DMS114 treated with DMSO at 0.1 percent for 48 hours (cell line): ENCODE measurements around the gene GPRC6A.
"Not testable (repeated sequence)": the region's sequence is repeated elsewhere in the genome, so short reads cannot be mapped to it uniquely, and the experiment has no call there.

ENCODE experiments used
- DNase-seq: peaks from one replicate; lab custom pipeline; 2025; ENCODE audit not compliant: unreplicated experiment; lab: John Stamatoyannopoulos, UW

Gene GPRC6A, protein sequence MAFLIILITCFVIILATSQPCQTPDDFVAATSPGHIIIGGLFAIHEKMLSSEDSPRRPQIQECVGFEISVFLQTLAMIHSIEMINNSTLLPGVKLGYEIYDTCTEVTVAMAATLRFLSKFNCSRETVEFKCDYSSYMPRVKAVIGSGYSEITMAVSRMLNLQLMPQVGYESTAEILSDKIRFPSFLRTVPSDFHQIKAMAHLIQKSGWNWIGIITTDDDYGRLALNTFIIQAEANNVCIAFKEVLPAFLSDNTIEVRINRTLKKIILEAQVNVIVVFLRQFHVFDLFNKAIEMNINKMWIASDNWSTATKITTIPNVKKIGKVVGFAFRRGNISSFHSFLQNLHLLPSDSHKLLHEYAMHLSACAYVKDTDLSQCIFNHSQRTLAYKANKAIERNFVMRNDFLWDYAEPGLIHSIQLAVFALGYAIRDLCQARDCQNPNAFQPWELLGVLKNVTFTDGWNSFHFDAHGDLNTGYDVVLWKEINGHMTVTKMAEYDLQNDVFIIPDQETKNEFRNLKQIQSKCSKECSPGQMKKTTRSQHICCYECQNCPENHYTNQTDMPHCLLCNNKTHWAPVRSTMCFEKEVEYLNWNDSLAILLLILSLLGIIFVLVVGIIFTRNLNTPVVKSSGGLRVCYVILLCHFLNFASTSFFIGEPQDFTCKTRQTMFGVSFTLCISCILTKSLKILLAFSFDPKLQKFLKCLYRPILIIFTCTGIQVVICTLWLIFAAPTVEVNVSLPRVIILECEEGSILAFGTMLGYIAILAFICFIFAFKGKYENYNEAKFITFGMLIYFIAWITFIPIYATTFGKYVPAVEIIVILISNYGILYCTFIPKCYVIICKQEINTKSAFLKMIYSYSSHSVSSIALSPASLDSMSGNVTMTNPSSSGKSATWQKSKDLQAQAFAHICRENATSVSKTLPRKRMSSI

DNA sequence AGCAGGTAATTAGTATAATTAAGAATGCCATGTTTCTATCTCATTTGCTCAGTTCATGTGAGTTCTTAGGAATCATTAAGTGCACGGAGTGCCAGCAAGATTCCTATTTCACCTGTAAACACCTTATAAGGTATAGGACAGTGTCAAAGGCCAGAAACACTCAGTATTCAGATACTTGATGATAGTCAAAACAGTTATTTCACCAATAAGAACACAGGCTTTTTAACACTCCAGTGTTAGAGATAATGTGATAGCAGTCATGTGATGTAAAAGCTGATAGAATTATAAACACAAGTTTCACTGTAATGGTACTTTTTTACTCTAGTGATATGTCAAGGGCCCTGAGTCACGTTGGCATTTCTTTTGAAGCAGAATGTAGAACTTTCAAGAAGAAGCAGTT is at the start of gene GPRC6A:
Gene GPRC6A (minus strand): TSS at position 101 of the 400 bp plus-strand sequence. CDS start 70 bp downstream, at position 31.
- no peak for DNase-seq

DNA sequence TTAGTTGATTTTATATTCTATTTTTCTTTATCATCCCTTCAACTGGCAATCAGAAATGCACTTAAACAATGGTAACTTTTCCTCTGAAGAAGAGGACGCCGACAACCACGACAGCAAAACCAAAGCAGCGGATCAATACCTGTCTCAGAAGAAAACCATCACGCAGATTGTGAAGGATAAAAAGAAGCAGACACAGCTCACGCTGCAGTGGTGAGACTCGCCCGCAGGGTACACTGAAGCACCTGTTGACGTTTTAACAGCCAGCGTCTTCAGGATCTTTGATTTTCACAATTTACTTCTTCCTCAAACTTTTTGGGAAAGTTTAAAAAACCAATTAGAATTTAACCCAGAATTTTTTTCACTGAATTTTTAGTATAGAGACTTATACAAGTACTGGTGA is 48.9 kb upstream of the GPRC6A start:
- DNase-seq = peak; percentile 29

DNA sequence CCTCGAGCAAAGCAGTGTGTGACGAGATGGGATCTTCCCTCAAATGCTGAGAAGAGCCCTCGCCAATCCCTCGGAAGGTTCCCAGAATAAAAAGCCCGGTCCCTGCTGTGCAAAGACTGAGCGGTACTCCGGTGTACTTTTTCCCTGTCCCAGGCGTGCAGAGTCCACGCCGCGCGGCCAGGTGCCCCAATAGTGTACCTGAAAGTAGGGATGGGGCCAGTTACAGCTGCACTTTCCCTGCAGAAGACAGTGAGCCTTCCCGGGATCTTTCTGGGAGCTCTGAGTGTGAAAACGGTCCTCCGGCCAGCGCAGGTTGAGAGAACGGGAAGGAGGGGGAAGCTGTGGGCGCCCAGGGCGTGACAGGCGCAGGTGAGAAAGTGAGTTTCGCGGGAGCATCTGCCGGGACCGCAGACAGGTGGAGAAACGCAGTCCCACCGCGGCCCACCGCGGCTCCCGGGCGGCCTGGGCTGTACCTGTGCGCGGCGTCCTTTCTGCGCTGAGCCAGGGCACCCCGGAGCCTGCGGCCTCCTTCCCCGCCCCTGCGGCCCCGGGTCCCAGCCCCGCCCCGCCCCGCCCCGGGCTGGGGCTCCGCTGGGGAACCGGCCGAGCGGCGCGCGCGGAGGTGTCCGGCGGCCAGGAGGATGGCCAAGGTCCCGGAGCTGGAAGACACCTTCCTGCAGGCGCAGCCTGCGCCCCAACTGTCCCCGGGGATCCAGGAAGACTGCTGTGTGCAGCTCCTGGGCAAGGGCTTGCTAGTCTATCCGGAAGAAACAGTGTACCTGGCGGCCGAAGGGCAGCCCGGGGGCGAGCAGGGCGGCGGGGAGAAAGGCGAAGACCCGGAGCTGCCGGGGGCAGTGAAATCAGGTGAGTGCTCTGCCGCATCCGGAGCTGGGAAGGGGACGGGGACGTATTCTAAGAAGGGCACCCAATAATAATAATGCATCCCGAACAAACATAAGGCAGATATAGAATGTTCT is 48.0 kb upstream of the GPRC6A start, which contains the start of gene RFX6:
Gene RFX6 (plus strand): TSS at position 608 of the 977 bp plus-strand sequence. CDS start 34 bp downstream, at position 642.
- no peak for DNase-seq

DNA sequence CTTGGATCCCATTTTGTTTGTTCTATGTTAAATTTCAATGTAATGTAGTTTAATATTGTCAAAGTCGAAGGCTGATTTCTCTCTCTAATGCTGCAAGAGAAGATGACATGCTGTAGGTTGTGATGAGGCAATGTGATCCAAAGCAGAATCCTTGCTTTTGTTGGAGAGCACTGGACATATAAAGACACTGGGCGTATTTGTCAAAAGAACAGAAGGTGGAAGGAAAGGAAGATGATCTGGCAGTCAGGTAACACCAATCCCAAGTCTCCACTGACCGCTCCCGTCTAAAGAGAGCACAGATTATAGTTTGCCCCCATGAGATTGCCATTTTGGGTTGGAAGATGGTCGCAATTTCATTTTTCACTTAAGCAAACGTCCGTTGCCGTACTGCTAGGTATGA is 47.2 kb upstream of the GPRC6A start:
- no peak for DNase-seq

DNA sequence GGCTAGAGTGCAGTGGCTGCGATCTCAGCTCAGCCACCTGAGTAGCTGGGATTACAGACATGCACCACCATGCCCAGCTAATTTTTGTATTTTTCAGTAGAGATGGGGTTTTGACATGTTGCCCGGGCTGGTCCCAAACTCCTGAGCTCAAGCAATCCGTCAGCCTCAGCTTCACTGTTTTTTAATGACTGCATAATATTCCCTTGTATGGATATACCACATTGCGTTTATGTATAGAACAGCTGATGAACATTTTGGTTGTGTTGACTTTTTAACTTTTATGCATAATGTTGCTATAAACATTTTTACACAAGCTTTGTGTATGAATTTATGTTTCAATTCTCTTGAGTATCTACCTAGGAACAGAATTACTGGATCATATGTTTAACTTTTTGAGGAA is 43.9 kb upstream of the GPRC6A start:
- DNase-seq = no peak

DNA sequence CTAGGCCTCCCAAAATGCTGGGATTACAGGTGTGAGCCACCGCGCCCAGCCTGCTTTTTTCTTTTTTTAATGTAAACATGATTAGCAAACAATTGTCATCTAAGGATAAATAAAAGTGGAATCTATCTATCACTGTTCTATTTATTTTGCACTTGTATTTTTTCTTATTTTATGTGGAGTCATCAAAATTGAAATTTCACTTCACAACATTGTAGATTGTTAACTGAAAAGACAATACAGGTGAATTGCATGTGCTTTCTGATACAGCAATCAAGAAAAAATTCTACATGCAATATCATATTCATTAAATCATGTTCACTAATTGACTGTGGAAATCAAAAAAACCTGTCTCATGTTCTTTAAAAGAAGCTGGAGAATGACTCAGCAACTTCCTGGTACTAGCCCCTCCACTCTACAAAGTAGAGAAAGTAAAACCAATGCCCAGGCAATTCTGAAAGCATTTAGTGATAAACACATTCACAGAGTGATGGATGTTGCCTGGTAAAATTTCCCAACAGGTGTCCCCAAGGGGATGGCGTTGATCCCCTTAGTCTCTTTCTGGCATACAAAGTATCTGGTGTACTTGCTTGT is 37.5 kb upstream of the GPRC6A start:
- DNase-seq = no peak

DNA sequence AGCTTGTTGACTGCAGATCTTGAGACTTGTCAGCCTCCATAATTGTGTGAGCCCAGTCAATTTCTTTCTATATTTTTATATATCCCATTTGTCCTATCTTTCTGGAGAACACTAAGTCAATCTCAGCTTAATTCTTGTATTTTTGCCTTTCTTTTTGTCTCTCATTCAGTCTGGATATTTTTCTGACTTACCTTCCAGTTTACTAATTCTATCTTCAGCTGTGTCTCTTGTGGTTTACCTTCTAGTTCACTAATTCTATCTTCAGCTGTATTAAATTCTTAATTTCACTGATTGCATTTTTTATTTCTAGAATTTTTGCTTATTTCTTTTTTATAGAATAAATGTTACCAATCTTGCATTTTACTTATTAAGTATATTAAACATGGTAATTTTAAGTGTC is 30.4 kb upstream of the GPRC6A start:
- DNase-seq = no peak

DNA sequence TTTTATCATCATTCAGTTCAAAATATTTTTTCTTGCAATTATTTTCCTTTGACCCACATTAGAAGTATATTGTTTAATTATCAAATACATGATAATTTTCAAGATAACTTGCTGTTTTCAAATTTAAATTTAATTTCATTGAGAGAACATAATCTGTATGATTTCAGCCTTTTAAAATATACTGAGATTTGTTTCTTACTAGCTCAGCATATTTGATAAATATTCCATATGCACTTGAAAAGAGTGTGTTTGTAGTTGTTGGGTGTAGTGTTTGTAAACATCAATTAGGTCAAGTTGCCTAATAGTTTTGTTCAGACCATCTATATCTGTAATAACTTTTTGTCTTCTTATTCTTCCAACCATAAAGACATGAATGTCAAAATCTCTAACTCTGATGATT is 29.2 kb upstream of the GPRC6A start:
- DNase-seq = no peak

DNA sequence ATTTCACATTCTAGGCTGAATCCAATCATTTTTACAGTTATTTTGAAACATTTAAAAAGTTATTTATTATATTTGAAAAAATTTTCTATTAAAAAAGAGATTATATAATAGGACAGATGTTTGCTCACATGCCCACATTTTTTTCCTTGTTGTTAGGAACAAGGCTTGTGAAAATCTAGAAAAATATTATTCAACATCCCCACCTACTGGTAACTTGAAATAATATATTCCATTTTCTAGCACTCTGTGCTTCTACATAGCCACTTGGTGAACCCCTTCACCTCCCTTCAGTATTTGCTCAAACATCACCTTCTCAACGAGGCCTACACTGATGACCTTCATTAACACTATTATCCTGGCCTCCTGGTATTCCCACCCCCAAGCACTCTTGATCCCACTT is 18.3 kb upstream of the GPRC6A start:
- DNase-seq = peak; percentile 74

DNA sequence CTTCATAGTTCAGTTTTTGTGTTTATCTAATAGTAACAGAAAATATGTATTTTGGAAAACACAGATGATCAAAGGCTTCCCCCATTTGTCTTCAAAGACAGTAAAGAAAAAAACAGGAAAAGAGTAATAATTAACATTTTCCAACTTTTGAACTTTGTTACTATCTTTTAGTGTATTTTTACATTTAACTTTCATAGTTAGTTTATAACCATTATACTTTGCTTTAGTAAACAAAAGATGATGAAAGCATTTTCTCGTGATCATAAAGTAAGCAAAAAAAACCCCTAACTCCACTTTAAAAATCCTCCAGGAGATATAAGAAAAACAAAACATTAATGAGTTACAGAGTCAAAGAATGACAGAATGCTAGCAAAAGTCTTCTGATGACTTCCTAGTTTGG is 13.6 kb upstream of the GPRC6A start:
- no peak for DNase-seq

DNA sequence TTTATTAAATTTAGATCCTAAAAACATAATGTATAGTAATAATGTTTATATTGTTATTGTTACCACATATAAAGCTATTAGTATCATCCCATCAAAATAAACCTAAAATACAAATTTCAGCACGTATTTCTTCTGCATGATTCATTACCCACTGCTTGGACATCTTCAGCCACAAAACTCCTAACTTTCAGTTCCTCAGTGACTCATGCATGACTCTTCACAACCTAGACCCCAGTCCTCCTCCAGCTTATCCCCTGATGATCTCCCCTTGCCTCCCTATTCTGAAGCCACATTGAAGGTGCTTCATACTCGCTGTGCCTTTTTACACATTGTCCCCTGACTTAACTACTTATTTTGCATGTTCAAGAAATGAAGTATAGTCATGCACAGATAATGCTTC is 11.2 kb upstream of the GPRC6A start:
- DNase-seq = no peak

DNA sequence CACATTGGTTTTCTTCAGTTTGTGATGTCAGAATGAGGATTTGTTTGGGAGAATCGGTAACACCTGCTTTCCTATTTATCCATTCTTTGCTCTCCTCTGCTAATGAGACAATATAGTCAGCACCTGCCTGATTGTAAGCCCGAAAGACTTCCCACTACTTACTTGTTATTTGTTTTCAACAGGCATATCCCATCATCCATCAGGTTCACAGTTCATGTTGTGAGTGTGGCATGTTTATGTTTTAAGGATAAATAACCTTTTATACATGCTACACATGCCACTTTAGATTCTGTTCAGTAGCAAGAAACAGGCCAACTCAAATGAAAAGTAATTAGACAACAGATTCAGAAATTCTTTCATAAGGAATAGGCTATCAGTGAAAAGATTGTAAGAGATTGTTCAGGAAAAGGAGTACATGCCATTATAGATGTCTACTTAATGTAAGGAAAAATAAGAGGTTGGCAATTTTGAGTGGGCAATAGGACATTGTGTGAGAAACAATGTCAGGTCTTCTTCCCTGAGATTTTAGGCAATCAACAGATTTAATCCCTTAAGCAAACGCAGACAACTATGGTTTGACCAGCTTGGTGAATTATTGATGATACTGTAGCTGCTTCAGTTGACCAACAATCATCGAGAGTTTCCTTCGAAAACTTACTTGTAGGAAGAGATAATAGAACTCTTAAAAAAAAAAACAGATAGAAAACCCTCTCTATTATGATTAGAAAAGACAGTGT is 7.9 kb upstream of the GPRC6A start:
- DNase-seq = no peak

DNA sequence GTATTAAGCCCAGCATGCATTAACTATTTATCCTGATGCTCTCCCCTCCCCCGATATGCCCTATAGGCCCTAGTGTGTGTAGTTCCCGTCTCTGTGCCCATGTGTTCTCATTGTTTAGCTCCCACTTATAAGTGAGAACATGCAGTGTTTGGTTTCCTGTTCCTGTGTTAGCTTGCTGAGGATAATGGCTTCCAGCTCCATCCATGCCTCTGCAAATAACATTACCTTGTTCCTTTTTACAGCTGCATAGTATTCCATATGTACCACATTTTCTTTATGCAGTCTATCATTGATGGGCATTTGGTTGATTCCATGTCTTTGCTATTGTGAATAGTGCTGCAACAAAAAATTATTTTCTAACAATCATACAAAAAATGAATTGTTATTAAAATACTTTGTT is 5.6 kb upstream of the GPRC6A start:
- not testable (repeated sequence) for DNase-seq

DNA sequence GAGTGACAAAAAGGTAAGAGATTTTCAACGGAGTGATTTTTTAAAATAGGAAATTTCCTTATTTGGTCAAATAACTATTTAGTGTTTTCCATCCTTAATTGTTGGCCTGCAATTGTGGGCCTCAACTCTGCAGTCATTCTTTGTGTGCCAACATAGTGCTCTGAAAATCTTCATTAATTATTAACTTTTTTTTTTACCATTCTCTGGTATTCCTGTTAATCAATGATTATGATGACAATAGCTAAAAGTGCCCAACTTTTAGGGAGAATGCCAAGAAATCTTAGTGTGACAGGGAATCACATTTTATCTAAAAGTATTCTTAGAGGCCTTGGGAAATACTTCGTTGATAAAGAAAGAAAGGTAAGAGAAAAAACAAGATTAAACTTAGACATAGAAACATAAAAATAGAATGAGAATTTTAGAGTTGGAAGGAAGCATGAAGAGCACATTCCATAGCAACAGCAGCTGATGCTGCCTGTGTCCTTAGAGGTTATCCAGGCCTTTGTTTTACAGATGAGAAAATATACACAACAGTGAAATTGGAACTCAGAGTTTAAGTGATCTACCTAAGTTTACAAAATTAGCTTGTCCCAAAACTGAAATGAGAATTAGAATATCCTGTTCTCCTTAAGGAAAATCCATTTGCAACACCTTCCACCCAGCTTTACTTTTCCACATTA is 1.2 kb downstream of the GPRC6A start:
- no peak for DNase-seq

DNA sequence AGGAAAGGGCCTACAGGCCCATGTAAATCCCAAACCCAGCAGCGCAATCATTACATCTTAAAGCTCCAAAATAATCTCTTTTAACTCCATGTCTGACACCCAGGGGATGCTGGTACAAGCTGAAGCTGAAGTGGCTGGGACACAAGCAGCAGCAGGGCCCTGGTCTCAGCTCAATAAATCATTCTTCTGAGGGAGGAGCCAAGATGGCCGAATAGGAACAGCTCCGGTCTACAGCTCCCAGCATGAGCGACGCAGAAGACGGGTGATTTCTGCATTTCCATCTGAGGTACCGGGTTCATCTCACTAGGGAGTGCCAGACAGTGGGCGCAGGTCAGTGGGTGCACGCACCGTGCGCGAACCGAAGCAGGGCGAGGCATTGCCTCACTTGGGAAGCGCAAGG is 12.5 kb downstream of the GPRC6A start:
- not testable (repeated sequence) for DNase-seq

DNA sequence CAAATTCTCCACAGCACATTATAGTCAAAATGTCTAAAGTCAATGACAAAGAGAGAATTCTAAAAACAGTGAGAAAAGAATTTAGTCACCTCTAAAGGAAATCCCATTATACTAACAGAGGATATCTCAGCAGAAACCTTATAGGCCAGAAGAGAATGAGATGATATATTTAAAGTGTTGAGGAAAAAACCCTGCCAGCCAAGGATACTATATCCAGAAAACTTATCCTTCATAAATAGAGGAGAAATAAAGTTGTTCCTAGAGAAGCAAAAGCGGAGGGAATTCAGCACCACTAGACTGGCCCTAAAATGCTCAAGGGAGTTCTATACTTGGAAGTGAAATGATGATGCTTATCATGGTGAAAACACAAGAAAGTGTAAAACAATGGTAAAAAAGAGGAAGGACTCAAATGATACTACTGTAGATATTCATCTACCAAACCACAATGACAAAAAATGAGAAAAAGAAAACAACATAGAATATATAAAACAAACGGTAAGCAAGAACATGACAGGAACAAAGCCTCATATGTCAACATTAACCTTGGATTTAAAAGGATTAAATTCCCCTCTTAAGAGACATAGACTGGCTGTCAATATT is 16.7 kb downstream of the GPRC6A start:
- no peak for DNase-seq

DNA sequence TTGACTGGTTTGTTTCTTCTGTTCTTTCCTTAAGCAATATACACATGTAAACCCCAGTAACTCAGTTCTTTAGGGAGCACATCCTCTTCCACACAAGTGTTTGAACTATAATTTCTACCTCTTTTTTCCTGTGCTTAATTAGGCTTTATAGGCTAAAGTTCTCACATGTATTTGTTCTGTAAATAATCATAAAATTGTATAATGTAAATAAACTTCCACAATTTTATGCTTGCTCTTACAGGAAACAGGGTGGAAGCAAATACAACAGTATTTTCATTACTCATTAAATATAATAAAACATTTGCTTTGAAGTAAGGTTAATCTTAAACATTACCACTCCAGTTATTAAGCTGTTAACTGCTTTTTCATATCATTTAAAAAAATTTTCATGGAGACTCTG is 26.9 kb downstream of the GPRC6A start:
- no peak for DNase-seq

DNA sequence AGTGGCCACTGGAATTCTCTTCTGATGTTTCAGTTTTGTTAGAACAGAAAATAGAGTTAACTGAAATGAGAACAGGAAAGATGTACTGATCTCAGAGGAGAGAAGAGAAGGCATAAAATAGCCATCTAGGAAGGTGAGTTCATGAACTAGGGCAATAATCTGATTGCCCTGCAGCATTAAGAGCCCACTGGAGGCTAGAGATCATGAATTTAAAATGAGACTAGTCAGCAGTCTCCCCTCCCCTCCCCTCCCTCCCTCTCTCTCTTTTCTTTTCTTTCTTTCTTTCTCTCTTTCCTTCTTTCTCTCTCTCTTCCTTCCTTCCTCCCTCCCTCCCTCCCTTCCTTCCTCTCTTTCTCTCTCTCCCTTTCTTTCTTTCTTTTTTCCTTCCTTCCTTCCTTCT is 28.9 kb downstream of the GPRC6A start:
- DNase-seq = no peak

DNA sequence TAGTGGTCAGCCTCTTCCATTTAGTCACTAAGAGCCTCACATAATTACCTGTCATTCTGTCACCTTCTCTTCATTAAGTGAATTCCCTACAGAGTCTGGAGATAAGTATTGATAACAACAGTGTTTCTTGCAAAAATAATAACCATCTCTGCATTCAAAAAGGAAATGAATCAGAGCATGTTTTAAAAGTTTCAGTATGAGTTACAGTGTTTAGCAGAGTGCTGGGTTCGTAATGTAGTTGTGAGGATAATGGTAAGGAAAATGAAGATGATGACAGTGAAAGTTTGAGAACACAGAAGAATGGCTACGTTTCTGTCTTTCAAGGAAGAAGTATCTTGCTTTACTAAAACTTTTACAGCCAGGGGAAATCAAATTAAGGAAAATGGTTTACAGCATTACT is 31.3 kb downstream of the GPRC6A start:
- no peak for DNase-seq
